ENCODE measurements around the gene FSTL4.

GRCh38 chr5:133398646-133399101 is 213.7 kb downstream of the FSTL4 start:
- TF ChIP-seq CTCF (IDR thresholded peaks at IDR 0.05; ENCODE audit: low read length) (no peak), EZH2 (IDR thresholded peaks at IDR 0.05; ENCODE audit: borderline replicate concordance, low read length) (no peak)
